ENCODE measurements around the gene NCOA1.

The NCOA1 gene

DNA sequence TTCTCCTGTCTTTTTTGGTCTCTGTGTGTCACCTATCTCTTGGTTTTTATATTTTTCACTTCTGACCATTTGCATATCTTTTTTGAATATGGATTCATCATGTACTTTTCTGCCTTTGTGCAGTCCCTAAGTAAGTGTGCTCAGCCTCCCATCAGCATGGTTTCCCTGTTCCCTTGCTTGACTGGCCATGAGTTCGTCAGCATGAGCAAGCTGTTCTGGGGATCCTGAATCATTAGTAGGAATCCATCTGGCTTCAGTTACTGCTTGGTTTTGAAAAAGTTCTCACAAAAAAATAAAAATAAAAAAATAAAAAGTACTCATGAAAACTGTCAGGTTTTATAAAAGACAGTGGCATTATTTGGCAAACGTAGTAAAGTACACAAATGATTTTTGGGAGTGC is 144.1 kb downstream of the NCOA1 start:
- no peak for TF ChIP-seq CTCF (IDR thresholded peaks at IDR 0.05; ENCODE audit: control extremely low read depth, extremely low read depth, low read depth, missing control alignments)
- CTCF ChIA-PET = interaction anchor here (1.1 kb wide), 1 partner anchor 22 kb away, joined by 3 read pairs; no protein-coding TSS in a partner anchor
- POLR2A ChIA-PET = no interaction called here
- no peak for DNase-seq (ENCODE audit: extremely low spot score)

- CTCF ChIA-PET = no interaction called here
- no peak for DNase-seq (ENCODE audit: extremely low spot score)
- POLR2A ChIA-PET = no interaction called here
- no peak for TF ChIP-seq CTCF (IDR thresholded peaks at IDR 0.05; ENCODE audit: control extremely low read depth, extremely low read depth, low read depth, missing control alignments)
These were observed 147.5 kb downstream of the NCOA1 start for GRCh38 chr2:24638568-24638967.

- ChIA-PET CTCF (interaction anchor here (1.2 to 1.7 kb wide), 2 partner anchors 10 to 16 kb away, joined by 3 to 6 read pairs; no protein-coding TSS in a partner anchor), POLR2A (no interaction called here)
- no peak for TF ChIP-seq CTCF (IDR thresholded peaks at IDR 0.05; ENCODE audit: control extremely low read depth, extremely low read depth, low read depth, missing control alignments)
- DNase-seq (ENCODE audit: extremely low spot score) = no peak
These were observed 151.3 kb downstream of the NCOA1 start for GRCh38 chr2:24642351-24642750.

GRCh38 chr2:24643051-24643450 is 152.0 kb downstream of the NCOA1 start:
- TF ChIP-seq CTCF (IDR thresholded peaks at IDR 0.05; ENCODE audit: control extremely low read depth, extremely low read depth, low read depth, missing control alignments) = no peak
- ChIA-PET POLR2A (no interaction called here), CTCF (interaction anchor here (1.2 to 1.7 kb wide), 2 partner anchors 10 to 17 kb away, joined by 3 to 6 read pairs; no protein-coding TSS in a partner anchor)
- DNase-seq (ENCODE audit: extremely low spot score) = no peak

- ChIA-PET CTCF (interaction anchor here (1.0 kb wide), 1 partner anchor 12 kb away, joined by 3 read pairs; no protein-coding TSS in a partner anchor), POLR2A (no interaction called here)
- no peak for TF ChIP-seq CTCF (IDR thresholded peaks at IDR 0.05; ENCODE audit: control extremely low read depth, extremely low read depth, low read depth, missing control alignments)
- DNase-seq (ENCODE audit: extremely low spot score) = no peak
These were observed 153.0 kb downstream of the NCOA1 start for GRCh38 chr2:24644032-24644431.

GRCh38 chr2:24650997-24651642 is 160.1 kb downstream of the NCOA1 start:
- ChIA-PET POLR2A (no interaction called here), CTCF (interaction anchor here (1.7 kb wide), 1 partner anchor 70 kb away, joined by 4 read pairs; no protein-coding TSS in a partner anchor)
- DNase-seq (ENCODE audit: extremely low spot score) = no peak
- no peak for TF ChIP-seq CTCF (IDR thresholded peaks at IDR 0.05; ENCODE audit: control extremely low read depth, extremely low read depth, low read depth, missing control alignments)

All from GM10248 (cell line).